Neural crest cell (in vitro differentiated cells): Measurements from ENCODE around the gene TNS3. TPM values are rescaled to one million over a fixed set of nuclear protein-coding genes. Genes with fewer than 3 reads are reported as not detected.

Experiments used
- DNase-seq: peaks from one replicate; pipeline ENCODE4 v3.0.0; 2021; ENCODE audit warnings: low read depth, mixed read lengths, low spot score
- H3K27ac Mint-ChIP-seq: one replicate; pipeline ENCODE4 v1.8.0; 2021; ENCODE audit warnings: mild to moderate bottlenecking, mixed read lengths; ENCODE audit not compliant: unreplicated experiment
- H3K27me3 Mint-ChIP-seq: 2 replicates; pipeline ENCODE4 v1.8.0; 2021; ENCODE audit warnings: low read depth, mild to moderate bottlenecking, mixed read lengths
- H3K36me3 Mint-ChIP-seq: 2 replicates; pipeline ENCODE4 v1.8.0; 2021; ENCODE audit warnings: low read depth, mild to moderate bottlenecking, mixed read lengths
- H3K4me1 Mint-ChIP-seq: 2 replicates; pipeline ENCODE4 v1.8.0; 2021; ENCODE audit warnings: mixed read lengths
- H3K4me3 Mint-ChIP-seq: one replicate; pipeline ENCODE4 v1.8.0; 2021; ENCODE audit warnings: mild to moderate bottlenecking, mixed read lengths
- H3K9me3 Mint-ChIP-seq: 2 replicates; pipeline ENCODE4 v1.8.0; 2021; ENCODE audit warnings: mixed read lengths
- CTCF ChIP-seq: fragments of 200-600 bp; sonication (generic); conservative IDR thresholded peaks from 2 replicates; pipeline ENCODE4 v1.5.0; 2021; ENCODE audit warnings: antibody characterized with exemption, mild to moderate bottlenecking
- total RNA-seq: library from RNA; stranded (reverse); gene quantifications from 2 replicates; pipeline ENCODE4 v1.2.1, GENCODE V29; 2021

Gene TNS3
- total RNA-seq, 1 donor from 2014 or later, result 26.4 TPM

GRCh38 chr7:47290867-47291266 is 291.0 kb downstream of the TNS3 start:
- H3K36me3 Mint-ChIP-seq, result peaks cover 42% of the 10 kb centered on the region
- H3K27ac Mint-ChIP-seq, result no peak overlapping the region
- no peak for DNase-seq
- TF ChIP-seq CTCF, result no peak
- H3K9me3 Mint-ChIP-seq, result no peaks in the 10 kb centered on the region
- H3K4me3 Mint-ChIP-seq, result no peak overlapping the region
- no peaks in the 10 kb centered on the region for H3K27me3 Mint-ChIP-seq
- H3K4me1 Mint-ChIP-seq, result no peaks in the 10 kb centered on the region

GRCh38 chr7:47290466-47290865 is 291.4 kb downstream of the TNS3 start:
- Mint-ChIP-seq H3K4me1 (no peaks in the 10 kb centered on the region), H3K4me3 (no peak overlapping the region), H3K27me3 (no peaks in the 10 kb centered on the region), H3K36me3 (peaks cover 43% of the 10 kb centered on the region), H3K27ac (no peak overlapping the region), H3K9me3 (no peaks in the 10 kb centered on the region)
- no peak for DNase-seq
- TF ChIP-seq CTCF, result no peak

- TF ChIP-seq CTCF, result no peak
- DNase-seq, result no peak
- H3K4me3 Mint-ChIP-seq, result no peak overlapping the region
- H3K27ac Mint-ChIP-seq, result no peak overlapping the region
- peaks cover 38% of the 10 kb centered on the region for H3K36me3 Mint-ChIP-seq
- no peaks in the 10 kb centered on the region for H3K9me3 Mint-ChIP-seq
- H3K27me3 Mint-ChIP-seq, result no peaks in the 10 kb centered on the region
- no peaks in the 10 kb centered on the region for H3K4me1 Mint-ChIP-seq
Observed at GRCh38 chr7:47288060-47288459, 293.9 kb downstream of the TNS3 start.

- no peak for TF ChIP-seq CTCF
- Mint-ChIP-seq H3K4me1 (no peaks in the 10 kb centered on the region), H3K4me3 (no peak overlapping the region), H3K27me3 (no peaks in the 10 kb centered on the region), H3K27ac (no peak overlapping the region), H3K36me3 (peaks cover 36% of the 10 kb centered on the region), H3K9me3 (no peaks in the 10 kb centered on the region)
- DNase-seq, result no peak
Observed at GRCh38 chr7:47285860-47286491, 295.9 kb downstream of the TNS3 start.

GRCh38 chr7:47284691-47285635 is 296.9 kb downstream of the TNS3 start:
- no peaks in the 10 kb centered on the region for H3K9me3 Mint-ChIP-seq
- H3K27ac Mint-ChIP-seq, result peak overlapping the region; percentile 67
- no peaks in the 10 kb centered on the region for H3K27me3 Mint-ChIP-seq
- H3K36me3 Mint-ChIP-seq, result peaks cover 28% of the 10 kb centered on the region
- H3K4me3 Mint-ChIP-seq, result no peak overlapping the region
- H3K4me1 Mint-ChIP-seq, result no peaks in the 10 kb centered on the region
- no peak for DNase-seq
- no peak for TF ChIP-seq CTCF
